M059J (cell line): ENCODE data around the gene ZSCAN18. TPM values are rescaled to one million over a fixed set of nuclear protein-coding genes. Genes with fewer than 3 reads are reported as not detected.
A peak's percentile ranks its signal among the peaks of the same experiment; 100 is the strongest.

ENCODE experiments used
- DNase-seq: peaks from one replicate; pipeline ENCODE4 v3.0.0-alpha.2; 2012; ENCODE audit warnings: low read depth
- total RNA-seq: library from RNA; depleted of rRNA; stranded (reverse); fragments of >200 nt; shearing (Covaris generic); gene quantifications from 2 replicates; pipeline ENCODE4 v1.2.3, GENCODE V29; 2014; rRNA removed

The ZSCAN18 gene
- total RNA-seq, 1 experiment from 2014 or later, result 39.8 TPM

DNA sequence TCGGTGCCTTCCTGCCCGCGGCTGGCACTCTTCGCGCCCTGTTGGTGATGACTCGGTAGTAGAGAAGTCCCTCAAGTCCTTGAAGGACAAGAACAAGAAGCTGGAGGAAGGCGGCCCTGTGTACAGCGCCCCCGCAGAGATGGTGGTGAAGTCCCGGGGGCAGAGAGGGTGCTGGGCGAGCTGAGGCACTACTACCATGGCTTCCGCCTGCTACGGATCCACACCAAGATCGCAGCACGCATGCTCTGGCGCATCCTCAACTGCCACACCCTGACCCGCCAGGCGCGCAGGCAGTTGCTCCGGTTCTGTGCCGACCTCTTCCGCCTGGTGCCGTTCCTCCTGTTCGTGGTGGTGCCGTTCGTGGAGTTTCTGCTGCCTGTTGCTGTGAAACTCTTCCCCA, 53.1 kb downstream of the ZSCAN18 start:
- DNase-seq, result no peak

DNA sequence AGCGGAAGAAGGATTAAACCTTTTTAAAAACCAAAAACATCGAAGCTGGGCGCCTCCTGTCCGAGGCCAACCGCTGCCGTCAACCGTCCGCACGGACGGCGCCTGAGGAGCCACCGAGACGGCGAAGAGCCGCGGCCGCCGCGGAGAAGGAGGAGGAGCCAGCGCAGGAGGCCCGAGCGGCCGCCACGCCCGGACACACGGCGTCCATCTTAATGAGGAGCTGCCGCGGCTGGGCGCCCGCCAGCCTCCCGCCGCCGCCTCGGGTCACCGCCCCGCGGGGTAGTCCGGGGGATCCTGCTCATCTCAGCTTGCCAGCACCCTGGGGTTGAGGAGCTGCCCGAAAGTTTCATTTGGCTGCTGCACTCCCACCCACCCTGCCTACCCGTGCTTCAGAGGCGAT, 53.6 kb downstream of the ZSCAN18 start:
- no peak for DNase-seq

DNA sequence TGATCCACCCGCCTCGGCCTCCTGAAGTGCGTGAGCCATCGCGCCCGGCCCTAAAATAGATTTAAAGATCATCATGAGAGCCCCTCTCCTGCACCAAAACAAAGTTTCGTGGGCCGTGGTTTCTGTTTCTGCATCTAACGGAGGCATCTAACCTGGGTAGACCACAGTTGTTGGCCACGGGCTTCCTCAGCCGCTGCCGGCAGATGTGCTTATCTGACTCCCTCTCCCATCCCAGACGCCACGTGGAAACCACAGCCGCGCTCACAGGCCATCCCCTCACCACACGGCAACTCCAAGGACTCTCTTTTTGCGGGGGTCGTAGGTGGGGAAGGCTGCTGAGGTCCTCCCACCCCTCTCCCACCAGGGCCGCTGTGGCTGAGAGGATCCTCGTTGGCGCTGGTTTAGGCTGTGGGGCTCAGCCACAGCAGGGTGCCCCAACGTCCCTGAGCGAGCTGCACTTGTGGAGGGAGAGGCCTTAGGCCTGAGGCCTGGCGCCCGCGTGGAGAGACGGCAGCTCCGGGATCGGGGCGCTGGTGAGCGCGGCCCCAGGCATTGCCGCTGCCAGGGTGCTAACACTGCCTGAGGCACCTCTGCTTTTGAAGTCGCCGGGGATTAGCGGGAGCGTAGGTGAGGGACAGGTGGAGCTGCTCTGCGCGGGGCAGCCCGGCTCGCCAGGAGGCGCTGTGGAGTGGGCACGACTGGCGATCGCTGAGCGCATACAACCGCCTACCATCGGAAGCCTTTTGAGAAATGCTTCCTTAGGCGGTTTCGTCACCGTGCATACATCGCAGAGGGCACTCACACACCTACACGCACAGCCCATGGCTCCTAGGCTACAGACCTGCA, 55.3 kb downstream of the ZSCAN18 start:
- no peak for DNase-seq

DNA sequence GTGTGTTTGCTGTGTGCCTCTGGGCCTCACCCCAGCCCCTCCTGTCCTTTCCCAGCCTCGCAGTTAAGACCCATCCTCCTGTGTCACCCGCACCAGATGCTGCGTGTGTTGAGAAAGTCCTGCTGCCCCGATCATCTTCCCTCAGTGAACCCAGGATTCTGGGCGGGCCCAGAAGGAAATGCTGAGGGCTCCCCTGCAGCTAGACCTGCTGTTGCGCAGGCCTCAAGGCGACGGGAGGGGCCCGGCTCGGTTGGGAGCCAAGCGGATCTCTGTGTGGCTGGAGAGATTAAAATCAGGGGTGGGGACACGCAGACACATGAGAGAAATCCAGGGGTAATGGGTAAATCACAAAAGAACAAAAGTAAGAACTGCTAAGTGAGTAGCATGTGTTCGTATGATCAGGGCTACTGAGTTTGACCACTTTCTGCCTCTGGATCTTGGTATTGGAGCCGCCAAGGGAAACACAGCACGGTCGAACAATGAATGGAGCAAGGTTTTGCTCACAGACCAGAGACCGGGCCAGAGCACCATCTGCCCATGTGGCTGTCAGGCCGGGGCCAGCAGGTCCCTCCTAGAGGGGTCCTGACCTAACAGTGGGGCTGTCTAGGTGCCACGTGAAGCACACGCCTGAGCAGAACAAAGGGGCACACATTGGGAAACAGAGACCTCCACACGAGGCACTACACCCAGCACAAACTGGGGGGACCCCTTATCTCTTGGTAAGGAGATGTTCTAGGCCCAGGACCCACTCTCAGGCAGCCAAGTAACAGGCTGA, 57.1 kb downstream of the ZSCAN18 start:
- DNase-seq, result no peak

DNA sequence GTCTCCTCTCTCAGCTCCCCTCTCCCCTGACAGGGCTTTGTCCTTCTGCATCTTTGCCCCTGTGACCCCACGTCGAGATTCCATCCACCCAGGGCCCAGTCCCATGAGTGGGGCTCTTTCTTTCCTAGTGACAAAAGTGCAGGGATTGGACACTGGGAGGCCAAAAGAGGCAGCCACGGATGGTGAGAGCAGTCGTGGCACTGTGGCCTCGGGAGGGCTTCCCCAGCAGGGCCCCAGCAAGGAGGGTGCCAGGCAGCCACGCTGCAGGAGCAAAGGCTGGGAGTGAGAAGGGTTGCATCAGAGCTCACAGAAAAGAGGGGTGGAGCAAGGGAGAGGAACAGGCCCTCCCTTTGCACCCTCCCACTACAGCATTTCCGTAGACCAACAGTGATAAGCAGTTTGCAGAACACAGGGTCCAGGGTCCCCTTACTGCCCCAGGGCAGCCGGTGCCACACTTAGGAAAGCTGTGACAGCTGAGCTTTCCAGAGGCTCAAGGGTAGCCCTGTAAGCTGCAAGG, 59.3 kb downstream of the ZSCAN18 start:
- no peak for DNase-seq

DNA sequence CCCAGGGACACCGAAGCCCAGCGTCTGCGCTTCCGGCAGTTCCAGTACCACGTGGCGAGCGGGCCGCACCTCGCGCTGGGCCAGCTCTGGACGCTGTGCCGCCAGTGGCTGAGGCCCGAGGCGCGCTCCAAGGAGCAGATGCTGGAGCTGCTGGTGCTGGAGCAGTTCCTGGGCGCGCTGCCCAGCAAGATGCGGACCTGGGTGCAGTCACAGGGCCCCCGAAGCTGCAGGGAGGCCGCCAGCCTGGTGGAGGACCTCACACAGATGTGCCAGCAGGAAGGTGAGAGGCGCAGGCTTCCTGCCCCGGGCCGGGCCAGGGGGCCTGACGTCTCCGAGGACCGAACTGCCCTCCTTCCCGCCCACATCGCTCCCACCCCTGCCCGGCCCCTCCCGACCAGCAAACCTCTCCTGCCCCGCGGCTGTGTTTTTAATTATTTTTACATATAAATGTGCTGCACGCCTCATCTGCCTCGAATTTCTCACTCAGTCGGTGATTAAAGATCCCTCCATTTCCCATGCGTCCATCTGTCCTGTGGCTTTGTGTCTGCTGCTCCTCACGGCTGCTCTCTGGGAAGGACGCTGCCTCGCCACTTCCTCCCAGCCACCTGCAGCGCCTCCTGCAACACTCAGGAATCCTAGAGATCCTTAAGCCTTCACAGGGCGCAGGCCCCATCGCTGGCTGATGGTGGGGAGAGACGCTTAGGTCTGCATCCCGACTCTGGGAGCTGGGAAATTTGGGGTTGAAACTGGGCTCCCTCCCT, 59.9 kb downstream of the ZSCAN18 start:
- DNase-seq, result peak; percentile 9

DNA sequence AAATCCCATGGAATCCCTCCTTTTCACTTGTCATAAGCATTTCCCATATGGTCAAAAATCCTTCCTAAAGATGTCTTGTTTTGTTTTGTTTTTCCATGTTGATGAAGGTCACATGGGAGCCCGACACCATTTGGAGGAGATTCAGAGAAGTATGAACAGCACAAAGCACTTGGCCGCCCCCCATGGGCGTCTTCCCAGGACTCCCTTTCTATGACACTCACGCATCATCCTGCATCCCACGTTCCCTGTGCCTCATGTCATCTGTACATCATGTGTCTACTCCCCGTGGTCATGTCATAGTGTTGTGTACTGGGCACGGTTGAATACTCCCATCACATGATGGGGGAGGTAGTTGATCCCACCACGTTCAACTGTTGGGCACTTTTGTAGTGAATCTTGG, 62.2 kb downstream of the ZSCAN18 start:
- no peak for DNase-seq

DNA sequence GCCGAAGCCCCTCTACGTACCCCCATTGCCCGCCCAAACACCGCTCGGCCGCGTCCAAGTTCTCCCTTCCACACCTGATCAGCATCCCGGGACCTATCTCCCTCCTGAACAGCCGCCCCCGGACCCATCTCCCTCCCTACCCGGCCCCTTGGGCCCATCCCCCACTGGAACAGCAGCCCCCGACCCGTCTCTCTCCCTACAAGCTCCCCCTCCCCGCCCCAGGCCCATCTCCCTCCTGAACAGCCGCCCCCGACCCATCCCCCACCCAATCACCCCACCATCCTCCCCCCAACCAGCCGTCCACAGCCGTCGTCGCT, 63.6 kb downstream of the ZSCAN18 start:
- no peak for DNase-seq

Other genes with a start within 250 kb of the ZSCAN18 start
- 6.5 and 19.6 TPM in 2 replicates for gene ZNF587, start 248.4 kb downstream of the ZSCAN18 start, total RNA-seq
- gene ZNF814, start 209.2 kb downstream of the ZSCAN18 start, total RNA-seq, result 0.64 and 2.2 TPM in 2 replicates
- gene ZNF417, start 181.6 kb downstream of the ZSCAN18 start, total RNA-seq, result 11.2 and 11.6 TPM in 2 replicates
- 6.6 and 7.0 TPM in 2 replicates for gene ZNF418, start 162.8 kb downstream of the ZSCAN18 start, total RNA-seq
- gene ZNF256, start 150.5 kb downstream of the ZSCAN18 start, total RNA-seq, result 4.8 and 6.7 TPM in 2 replicates
- not detected in 2 replicates for gene C19orf18, start 123.7 kb downstream of the ZSCAN18 start, total RNA-seq
- 13.2 and 13.4 TPM in 2 replicates for gene ZNF606, start 95.4 kb downstream of the ZSCAN18 start, total RNA-seq
- gene ZSCAN1, start 64.2 kb downstream of the ZSCAN18 start, total RNA-seq, result 1.2 TPM in 1 of 2 replicates, not detected in the other
- 1.8 and 2.0 TPM in 2 replicates for gene ZNF135, start 38.9 kb downstream of the ZSCAN18 start, total RNA-seq
- gene ZNF329, start 52.6 kb upstream of the ZSCAN18 start, total RNA-seq, result 9.8 and 14.6 TPM in 2 replicates
- gene ZNF274, start 84.8 kb upstream of the ZSCAN18 start, total RNA-seq, result 23.7 and 26.7 TPM in 2 replicates
- 47.3 and 65.4 TPM in 2 replicates for gene ZNF544, start 130.7 kb upstream of the ZSCAN18 start, total RNA-seq
- gene ZNF8, start 180.7 kb upstream of the ZSCAN18 start, total RNA-seq, result 3.7 and 7.1 TPM in 2 replicates
- gene ERVK3-1, start 207.1 kb upstream of the ZSCAN18 start, total RNA-seq, result 90.1 and 122 TPM in 2 replicates
- 2.2 and 3.6 TPM in 2 replicates for gene ZSCAN22, start 228.8 kb upstream of the ZSCAN18 start, total RNA-seq